Measurements from ENCODE around the gene SEMA5A.

Gene SEMA5A

GRCh38 chr5:9409413-9409960, 136.4 kb downstream of the SEMA5A start:
- Histone ChIP-seq H3K9ac (ENCODE audit: low read length) (no peak overlapping the region), H3K4me2 (ENCODE audit: low read length, poor library complexity, severe bottlenecking) (peak overlapping the region; percentile 55), H3K18ac (ENCODE audit: low read depth in 1 of 2, low read length in 2 of 2) (no peak overlapping the region), H3K23ac (ENCODE audit: low read length in 2 of 2) (no peak overlapping the region), H3K79me1 (replicated peaks; ENCODE audit: low read length, poor library complexity, severe bottlenecking) (peaks cover 23% of the 10 kb centered on the region), H3K4me1 (ENCODE audit: control insufficient read depth, insufficient read depth, low read depth, low read length) (peaks cover 10% of the 10 kb centered on the region), H3K9me3 (ENCODE audit: control insufficient read depth, low read length) (no peaks in the 10 kb centered on the region), H4K91ac (ENCODE audit: low read length) (no peak overlapping the region), H3K4ac (ENCODE audit: low read depth in 1 of 2, low read length in 2 of 2) (no peak overlapping the region), H2BK15ac (ENCODE audit: low read depth, poor library complexity, severe bottlenecking) (no peak overlapping the region), H2BK12ac (ENCODE audit: low read length in 2 of 2) (no peak overlapping the region), H3K36me3 (ENCODE audit: control insufficient read depth in 1 of 2, insufficient read depth in 2 of 2, low read depth in 1 of 2, low read length in 2 of 2) (peaks cover 0 to 3% of the 10 kb centered on the region in 2 experiments), H3K27ac (ENCODE audit: low read length, poor library complexity, severe bottlenecking) (peak overlapping the region; percentile 79), H4K8ac (ENCODE audit: low read length) (no peak overlapping the region), H3K27me3 (ENCODE audit: control insufficient read depth in 1 of 2, insufficient read depth in 1 of 2, low read length in 2 of 2) (no peaks in the 10 kb centered on the region), H3K4me3 (ENCODE audit: insufficient read depth in 1 of 2, low read depth in 1 of 2, low read length in 2 of 2) (no peak overlapping the region), H2BK120ac (ENCODE audit: low read depth, low read length) (no peak overlapping the region), H2BK5ac (ENCODE audit: low read depth, low read length, poor library complexity, severe bottlenecking) (no peak overlapping the region), H3K14ac (ENCODE audit: low read length in 2 of 2) (no peak overlapping the region), H2AFZ (ENCODE audit: low read depth, low read length) (no peak overlapping the region), H2AK5ac (ENCODE audit: low read length, severe bottlenecking) (no peak overlapping the region)
- 94% methylated on average over 8 of the region's 10 CpGs for WGBS
- no peak for DNase-seq

DNA sequence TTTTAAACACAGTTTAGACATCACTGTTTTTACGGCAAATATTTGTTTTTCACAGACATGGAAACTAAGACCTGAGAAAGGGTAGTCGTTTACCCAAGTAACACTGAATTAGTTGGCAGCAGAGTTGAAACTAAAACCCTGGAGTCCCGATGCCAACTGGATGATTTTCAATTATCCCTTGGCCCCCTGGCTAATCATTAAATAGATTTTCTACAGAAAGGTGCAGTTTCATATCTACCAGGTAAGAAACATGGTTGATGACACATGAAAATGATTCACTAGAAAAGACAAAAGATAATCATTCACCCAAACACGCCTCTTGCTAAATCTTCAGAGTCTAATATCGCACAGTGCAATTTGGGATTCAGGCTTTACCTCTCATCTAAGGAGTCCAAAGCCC, 136.9 kb downstream of the SEMA5A start:
- no peak overlapping the region for H2AK5ac ChIP-seq (ENCODE audit: low read length, severe bottlenecking)
- H3K4me1 ChIP-seq (ENCODE audit: control insufficient read depth, insufficient read depth, low read depth, low read length), result peaks cover 10% of the 10 kb centered on the region
- H3K14ac ChIP-seq (ENCODE audit: low read length in 2 of 2), result no peak overlapping the region
- no peak overlapping the region for H3K4me2 ChIP-seq (ENCODE audit: low read length, poor library complexity, severe bottlenecking)
- H4K91ac ChIP-seq (ENCODE audit: low read length), result no peak overlapping the region
- peaks cover 23% of the 10 kb centered on the region for H3K79me1 ChIP-seq (replicated peaks; ENCODE audit: low read length, poor library complexity, severe bottlenecking)
- H3K4ac ChIP-seq (ENCODE audit: low read depth in 1 of 2, low read length in 2 of 2), result no peak overlapping the region
- H3K27ac ChIP-seq (ENCODE audit: low read length, poor library complexity, severe bottlenecking), result peak overlapping the region; percentile 79
- no peak overlapping the region for H3K4me3 ChIP-seq (ENCODE audit: insufficient read depth in 1 of 2, low read depth in 1 of 2, low read length in 2 of 2)
- no peak for DNase-seq
- H2BK15ac ChIP-seq (ENCODE audit: low read depth, poor library complexity, severe bottlenecking), result no peak overlapping the region
- no peak overlapping the region for H2BK120ac ChIP-seq (ENCODE audit: low read depth, low read length)
- H3K9ac ChIP-seq (ENCODE audit: low read length), result no peak overlapping the region
- H2BK5ac ChIP-seq (ENCODE audit: low read depth, low read length, poor library complexity, severe bottlenecking), result no peak overlapping the region
- peaks cover 0 to 3% of the 10 kb centered on the region in 2 experiments for H3K36me3 ChIP-seq (ENCODE audit: control insufficient read depth in 1 of 2, insufficient read depth in 2 of 2, low read depth in 1 of 2, low read length in 2 of 2)
- no peaks in the 10 kb centered on the region for H3K27me3 ChIP-seq (ENCODE audit: control insufficient read depth in 1 of 2, insufficient read depth in 1 of 2, low read length in 2 of 2)
- no peak overlapping the region for H2BK12ac ChIP-seq (ENCODE audit: low read length in 2 of 2)
- no peak overlapping the region for H3K18ac ChIP-seq (ENCODE audit: low read depth in 1 of 2, low read length in 2 of 2)
- H3K23ac ChIP-seq (ENCODE audit: low read length in 2 of 2), result no peak overlapping the region
- no peak overlapping the region for H4K8ac ChIP-seq (ENCODE audit: low read length)
- no peaks in the 10 kb centered on the region for H3K9me3 ChIP-seq (ENCODE audit: control insufficient read depth, low read length)
- H2AFZ ChIP-seq (ENCODE audit: low read depth, low read length), result no peak overlapping the region
- WGBS, result 100% methylated on average over 4 of the region's 5 CpGs

- Histone ChIP-seq H3K36me3 (ENCODE audit: control insufficient read depth in 1 of 2, insufficient read depth in 2 of 2, low read depth in 1 of 2, low read length in 2 of 2) (no peaks in the 10 kb centered on the region), H3K4me3 (ENCODE audit: insufficient read depth in 1 of 2, low read depth in 1 of 2, low read length in 2 of 2) (no peak overlapping the region), H2AFZ (ENCODE audit: low read depth, low read length) (no peak overlapping the region), H2BK12ac (ENCODE audit: low read length in 2 of 2) (no peak overlapping the region), H3K79me1 (replicated peaks; ENCODE audit: low read length, poor library complexity, severe bottlenecking) (peaks cover 25% of the 10 kb centered on the region), H3K27me3 (ENCODE audit: control insufficient read depth in 1 of 2, insufficient read depth in 1 of 2, low read length in 2 of 2) (no peaks in the 10 kb centered on the region), H3K9ac (ENCODE audit: low read length) (no peak overlapping the region), H4K91ac (ENCODE audit: low read length) (no peak overlapping the region), H2BK5ac (ENCODE audit: low read depth, low read length, poor library complexity, severe bottlenecking) (no peak overlapping the region), H2BK15ac (ENCODE audit: low read depth, poor library complexity, severe bottlenecking) (no peak overlapping the region), H3K14ac (ENCODE audit: low read length in 2 of 2) (no peak overlapping the region), H3K4ac (ENCODE audit: low read depth in 1 of 2, low read length in 2 of 2) (no peak overlapping the region), H3K23ac (ENCODE audit: low read length in 2 of 2) (no peak overlapping the region), H2AK5ac (ENCODE audit: low read length, severe bottlenecking) (no peak overlapping the region), H3K4me1 (ENCODE audit: control insufficient read depth, insufficient read depth, low read depth, low read length) (peaks cover 6% of the 10 kb centered on the region), H3K27ac (ENCODE audit: low read length, poor library complexity, severe bottlenecking) (no peak overlapping the region), H3K4me2 (ENCODE audit: low read length, poor library complexity, severe bottlenecking) (no peak overlapping the region), H4K8ac (ENCODE audit: low read length) (no peak overlapping the region), H2BK120ac (ENCODE audit: low read depth, low read length) (no peak overlapping the region), H3K9me3 (ENCODE audit: control insufficient read depth, low read length) (no peaks in the 10 kb centered on the region), H3K18ac (ENCODE audit: low read depth in 1 of 2, low read length in 2 of 2) (no peak overlapping the region)
- no peak for DNase-seq
- 100% methylated on average over 1 of the region's 1 CpG for WGBS
These were observed 140.6 kb downstream of the SEMA5A start for GRCh38 chr5:9405196-9405754.

- H3K27ac ChIP-seq (ENCODE audit: low read length, poor library complexity, severe bottlenecking), result no peak overlapping the region
These were observed 143.9 kb downstream of the SEMA5A start for GRCh38 chr5:9401786-9402472.

More at GRCh38 chr5:9401786-9402472, 143.9 kb downstream of the SEMA5A start:
- Histone ChIP-seq H2BK120ac (ENCODE audit: low read depth, low read length) (no peak overlapping the region), H3K9ac (ENCODE audit: low read length) (no peak overlapping the region), H3K23ac (ENCODE audit: low read length in 2 of 2) (no peak overlapping the region), H3K27me3 (ENCODE audit: control insufficient read depth in 1 of 2, insufficient read depth in 1 of 2, low read length in 2 of 2) (no peaks in the 10 kb centered on the region), H3K36me3 (ENCODE audit: control insufficient read depth in 1 of 2, insufficient read depth in 2 of 2, low read depth in 1 of 2, low read length in 2 of 2) (no peaks in the 10 kb centered on the region), H3K18ac (ENCODE audit: low read depth in 1 of 2, low read length in 2 of 2) (no peak overlapping the region), H3K4me1 (ENCODE audit: control insufficient read depth, insufficient read depth, low read depth, low read length) (no peaks in the 10 kb centered on the region), H2BK5ac (ENCODE audit: low read depth, low read length, poor library complexity, severe bottlenecking) (no peak overlapping the region), H3K4me2 (ENCODE audit: low read length, poor library complexity, severe bottlenecking) (no peak overlapping the region), H3K14ac (ENCODE audit: low read length in 2 of 2) (no peak overlapping the region), H2AFZ (ENCODE audit: low read depth, low read length) (no peak overlapping the region), H3K79me1 (replicated peaks; ENCODE audit: low read length, poor library complexity, severe bottlenecking) (peaks cover 24% of the 10 kb centered on the region), H3K4me3 (ENCODE audit: insufficient read depth in 1 of 2, low read depth in 1 of 2, low read length in 2 of 2) (no peak overlapping the region), H4K8ac (ENCODE audit: low read length) (no peak overlapping the region), H3K9me3 (ENCODE audit: control insufficient read depth, low read length) (no peaks in the 10 kb centered on the region), H4K91ac (ENCODE audit: low read length) (no peak overlapping the region), H2AK5ac (ENCODE audit: low read length, severe bottlenecking) (no peak overlapping the region), H2BK12ac (ENCODE audit: low read length in 2 of 2) (no peak overlapping the region), H3K4ac (ENCODE audit: low read depth in 1 of 2, low read length in 2 of 2) (no peak overlapping the region), H2BK15ac (ENCODE audit: low read depth, poor library complexity, severe bottlenecking) (no peak overlapping the region)
- 84% methylated on average over 4 of the region's 4 CpGs for WGBS
- peak; percentile 50 for DNase-seq

All from mesenchymal stem cell (in vitro differentiated cells and primary cell).